Kidney glomerular epithelial cell (primary cell): ENCODE measurements around the gene PRR5L.

Experiments used
- DNase-seq: peaks from one replicate; lab custom pipeline; 2025; lab: John Stamatoyannopoulos, UW

The PRR5L gene

DNA sequence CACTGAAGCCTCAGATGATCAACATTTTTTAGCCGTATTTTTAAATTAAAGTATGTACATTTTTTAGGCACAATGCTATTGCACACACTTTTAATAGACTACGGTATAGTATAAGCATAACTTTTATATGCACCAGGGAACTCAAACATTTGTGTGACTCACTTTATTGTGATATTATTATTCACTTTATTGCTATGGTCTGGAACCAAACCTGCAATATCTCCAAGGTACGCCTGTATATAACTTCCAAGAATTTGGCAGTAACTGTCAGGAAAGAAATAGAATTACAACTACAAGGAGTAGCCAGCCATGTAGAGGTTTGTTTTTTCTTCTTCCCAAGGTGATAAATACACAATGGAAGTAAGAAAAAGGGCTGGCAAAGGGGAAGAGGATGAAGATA, 62.3 kb downstream of the PRR5L start:
- no peak for DNase-seq

DNA sequence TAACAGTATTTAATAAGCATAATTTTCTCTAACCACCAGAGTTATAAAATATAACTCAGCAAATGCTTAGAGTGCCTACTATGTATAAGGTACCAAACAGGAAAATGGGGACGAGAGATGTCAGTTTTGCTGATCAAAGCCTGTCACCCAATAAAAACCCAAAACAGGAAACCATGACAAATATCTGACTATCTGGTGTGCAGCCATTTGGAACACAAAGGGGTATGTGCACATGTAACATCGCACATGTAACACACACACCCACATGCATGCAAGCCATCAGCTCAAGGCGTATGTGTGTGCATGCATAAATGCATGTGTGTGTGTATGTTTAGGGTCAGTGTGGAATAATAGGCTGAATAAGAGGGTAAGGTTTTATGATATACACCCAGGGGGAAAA, 64.2 kb downstream of the PRR5L start:
- DNase-seq = no peak

DNA sequence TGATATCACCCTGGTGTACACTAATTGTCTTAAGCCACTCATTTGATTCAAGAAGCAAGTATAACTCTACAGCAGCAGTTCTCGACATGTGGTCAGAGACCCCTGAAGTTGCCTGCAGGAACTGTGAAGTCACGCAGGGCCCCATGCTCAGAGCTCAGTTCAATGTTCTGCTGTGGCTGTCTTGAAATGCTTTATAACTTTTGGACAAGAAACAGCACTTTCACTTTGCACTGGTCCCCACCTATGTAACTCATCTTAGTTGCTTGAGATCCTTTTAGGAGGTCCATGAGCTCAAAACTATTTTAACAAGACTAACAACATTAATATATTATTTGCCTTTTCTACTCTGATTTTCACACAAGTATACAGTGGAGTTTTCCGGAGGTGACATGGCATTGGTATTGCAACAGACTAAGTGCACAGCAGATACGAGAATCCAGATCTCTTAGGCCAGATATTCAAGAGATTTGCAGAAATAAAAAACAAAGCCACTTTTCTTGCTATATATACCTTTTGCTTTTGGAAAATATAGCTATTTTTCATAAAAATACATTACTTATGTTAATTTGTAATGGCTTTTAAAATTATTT, 64.8 kb downstream of the PRR5L start:
- DNase-seq = no peak

DNA sequence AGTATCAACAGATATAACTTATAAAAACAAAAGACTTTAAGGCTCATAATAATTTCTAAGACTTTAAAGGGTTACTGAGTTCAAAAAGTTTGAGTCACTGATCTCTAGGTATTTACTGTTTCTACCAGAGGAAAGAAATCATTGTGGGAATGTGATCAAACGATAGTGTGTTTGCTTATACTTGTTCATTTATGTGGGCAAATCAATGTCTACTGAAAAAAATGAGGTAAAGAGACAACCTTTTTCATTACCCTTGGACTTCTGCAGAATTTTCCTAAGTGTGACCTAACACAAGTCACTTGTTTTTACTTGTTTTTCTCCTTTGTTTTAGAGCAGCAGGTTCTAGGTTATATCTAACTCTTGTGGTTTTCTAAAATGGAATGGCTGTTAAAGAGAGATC, 65.4 kb downstream of the PRR5L start:
- DNase-seq = peak; percentile 66

DNA sequence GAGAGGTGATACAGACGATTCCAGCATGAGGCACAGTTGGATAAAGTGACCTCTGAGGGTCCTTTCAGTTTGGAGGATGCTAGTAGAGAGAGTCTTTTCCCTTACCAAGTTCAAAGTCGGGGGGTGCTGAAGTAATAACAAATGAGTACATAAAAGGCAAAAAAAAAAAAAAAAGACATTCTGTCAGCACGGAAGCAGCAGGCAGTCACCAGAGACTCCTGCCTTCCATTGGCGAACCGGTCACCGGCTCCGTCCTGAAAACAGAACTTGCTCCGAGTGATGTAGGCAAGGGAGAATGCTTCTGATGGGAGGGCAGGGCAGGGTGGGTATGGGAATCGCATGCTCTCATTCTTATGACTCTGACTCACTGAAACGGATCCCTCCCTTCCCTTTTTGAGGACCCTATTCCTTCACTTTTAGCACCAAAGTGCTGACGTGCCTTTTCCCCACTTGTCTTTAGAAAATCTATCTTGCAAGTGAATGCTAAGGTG, 65.9 kb downstream of the PRR5L start:
- peak; percentile 87 for DNase-seq

DNA sequence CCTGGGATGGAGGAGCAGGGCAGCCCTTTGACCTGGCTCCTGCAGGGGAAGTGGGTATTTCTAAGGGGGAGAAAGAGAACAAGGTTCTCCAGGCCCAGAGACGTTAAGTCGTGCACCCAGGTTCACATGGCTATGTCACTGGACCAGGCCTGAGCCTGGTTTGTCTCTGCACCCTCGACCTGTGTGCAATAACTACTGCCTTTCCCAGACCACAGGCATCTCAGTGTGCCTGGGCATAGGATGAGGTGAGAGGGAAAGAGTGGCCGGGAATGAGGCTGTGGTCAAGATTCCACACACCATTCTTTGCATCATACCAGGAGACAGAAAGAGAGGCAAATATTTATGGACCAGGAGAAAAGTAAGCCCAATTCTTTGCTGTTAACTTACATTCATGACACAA, 66.8 kb downstream of the PRR5L start:
- peak; percentile 82 for DNase-seq

DNA sequence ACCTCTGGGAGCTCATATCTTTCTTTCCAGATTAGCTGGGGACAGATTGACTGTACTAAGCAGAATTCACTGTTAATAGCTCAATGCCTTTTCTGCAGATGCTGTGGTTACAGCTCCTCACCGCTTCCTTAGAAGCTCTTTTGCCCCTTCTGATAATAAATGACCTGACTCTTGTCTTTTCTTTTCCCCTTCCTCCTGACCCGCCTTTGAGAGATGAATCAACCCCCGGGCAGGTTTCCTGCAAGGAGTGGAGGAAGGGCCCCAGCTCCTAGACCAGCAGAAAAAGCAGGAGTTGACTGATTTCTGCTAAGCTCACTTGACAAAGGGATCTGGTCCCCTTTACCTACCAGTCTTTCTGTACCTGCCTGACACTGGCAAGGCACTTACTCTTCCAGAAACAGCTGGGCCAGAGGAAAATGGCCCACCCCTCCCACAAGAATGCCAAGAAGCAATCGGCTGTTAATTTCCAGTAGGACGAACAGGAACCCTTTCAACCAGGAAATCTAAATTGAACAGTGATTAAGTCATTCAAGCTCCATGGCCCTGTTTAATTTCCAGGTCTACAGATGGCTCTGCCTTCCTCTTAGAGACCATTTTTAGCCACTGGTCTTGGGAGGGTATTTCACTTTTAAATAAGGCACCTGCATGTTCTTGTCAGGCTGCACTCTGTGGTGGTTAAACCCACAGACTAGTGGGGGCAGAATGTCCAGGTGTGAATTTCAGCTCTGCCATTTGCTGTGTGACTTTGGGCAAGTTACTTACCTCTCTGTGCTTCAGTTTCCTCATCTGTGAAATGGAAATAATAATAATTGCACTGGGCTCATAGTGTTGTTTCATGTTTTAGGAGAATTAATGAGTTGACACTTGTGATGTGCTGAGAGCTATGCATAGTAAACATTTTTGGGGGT, 67.5 kb downstream of the PRR5L start:
- DNase-seq = peak; percentile 89

DNA sequence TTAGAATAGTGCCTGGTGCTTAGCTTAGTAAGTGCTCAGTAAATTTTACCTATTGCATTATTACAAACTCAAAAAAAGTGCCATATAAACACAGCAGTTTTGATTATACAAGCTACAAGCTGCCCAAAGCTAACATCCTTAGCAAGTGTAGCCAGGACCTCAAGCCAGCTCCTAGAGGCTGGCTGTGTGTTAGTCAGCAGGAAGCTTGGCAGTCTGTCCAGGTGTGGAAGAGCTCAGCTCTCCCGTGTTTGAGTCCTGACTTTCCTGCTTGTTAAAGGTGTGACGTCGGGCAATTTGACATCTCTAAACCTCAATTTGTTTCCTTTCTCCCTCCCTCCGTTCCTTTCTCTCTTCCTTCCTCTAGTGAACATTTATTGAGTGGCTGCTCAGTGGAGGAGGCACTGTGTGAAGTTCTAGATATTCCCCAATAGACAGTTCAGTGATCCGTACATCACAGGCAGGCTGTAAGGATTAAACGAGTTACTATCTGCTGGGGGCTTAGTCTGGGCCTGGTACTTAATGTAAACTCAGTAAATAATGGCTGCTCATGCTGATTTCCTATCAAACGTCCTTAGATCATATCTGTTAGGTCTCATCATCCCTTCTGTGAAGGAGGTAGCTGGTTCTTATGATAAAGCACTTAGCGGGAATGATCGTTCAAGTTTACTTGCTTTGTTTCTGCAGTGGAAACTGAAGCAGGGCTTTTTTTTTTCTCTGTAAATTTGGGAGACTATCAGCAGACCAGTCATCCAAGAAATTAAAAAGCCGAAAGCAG, 68.7 kb downstream of the PRR5L start:
- DNase-seq = peak; percentile 18

DNA sequence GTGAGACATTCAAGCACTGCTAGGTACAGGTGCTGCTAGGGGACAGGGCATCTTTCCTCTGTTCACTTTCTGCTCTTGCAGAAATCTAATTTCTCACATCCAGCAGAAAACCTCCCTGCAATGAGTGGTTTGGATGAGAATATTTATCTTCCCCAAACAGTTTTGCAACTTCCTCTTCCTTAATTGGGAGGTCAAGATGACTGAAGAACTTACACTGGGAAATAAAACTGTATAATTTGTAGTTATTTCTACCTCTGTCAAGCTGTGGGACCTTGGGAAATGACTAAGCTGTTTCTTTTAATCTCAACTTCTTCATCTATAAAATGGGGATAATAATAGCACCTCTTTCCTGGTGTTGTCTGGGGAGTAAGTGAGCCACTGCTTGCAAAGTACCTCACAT, 69.8 kb downstream of the PRR5L start:
- DNase-seq = no peak

DNA sequence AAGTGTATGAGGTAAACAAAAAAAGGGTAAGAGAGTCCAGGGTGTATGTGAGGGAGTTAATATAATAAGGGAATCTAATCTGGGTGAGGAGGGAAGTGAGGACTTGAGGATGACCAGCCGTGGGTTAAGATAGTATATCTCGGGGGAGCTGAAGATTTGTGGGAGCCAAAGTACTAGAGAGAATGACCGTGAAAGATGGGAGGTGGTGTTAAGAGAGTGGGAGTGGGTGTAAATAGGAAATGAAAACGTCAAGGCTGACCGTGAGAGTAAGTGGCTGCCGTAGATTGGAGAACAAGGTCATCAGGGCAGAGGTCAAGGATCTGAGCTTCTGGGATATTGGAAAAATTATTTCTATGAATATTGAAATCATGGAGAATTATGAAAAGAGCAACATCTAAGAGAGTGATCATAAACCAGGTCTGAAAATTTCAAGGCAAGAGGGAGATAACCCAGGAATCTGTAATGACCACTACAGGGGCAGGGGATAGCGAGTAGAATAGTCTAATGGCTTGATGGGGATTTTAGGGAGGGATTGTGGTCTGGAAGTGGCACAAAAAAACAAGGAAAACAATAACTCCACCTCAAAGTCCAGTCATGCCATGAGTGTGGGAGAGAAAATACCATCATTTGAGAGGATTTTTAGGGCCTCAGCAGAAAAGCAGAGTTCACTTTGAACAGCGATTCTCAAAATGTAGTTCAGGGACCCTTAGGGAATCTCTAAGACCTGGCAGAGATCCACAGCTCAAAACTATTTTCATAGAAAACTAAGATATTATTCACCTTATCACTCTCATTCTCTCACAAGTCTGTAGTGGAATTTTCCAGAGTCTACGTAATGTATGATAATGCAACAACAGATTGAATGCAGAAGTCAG, 72.0 kb downstream of the PRR5L start:
- DNase-seq = no peak

DNA sequence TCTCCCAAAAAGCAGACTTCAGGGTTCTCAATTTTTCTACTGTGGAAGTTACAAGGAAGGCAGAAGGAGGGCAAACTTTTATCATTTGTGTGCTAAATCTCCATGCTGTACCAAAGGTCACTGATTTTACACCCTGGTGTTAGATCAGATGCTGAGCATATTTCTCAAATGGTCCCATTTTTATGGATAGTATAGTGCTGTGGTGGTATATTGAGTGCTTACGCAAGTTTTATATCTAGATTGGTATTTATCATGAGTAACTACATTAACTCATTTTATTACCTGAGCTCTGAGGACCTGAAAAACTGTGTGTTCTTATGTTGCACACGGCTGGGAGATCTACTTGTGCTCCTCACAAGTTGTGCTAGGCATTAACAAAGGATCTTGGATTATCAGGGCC, 75.1 kb downstream of the PRR5L start:
- no peak for DNase-seq

DNA sequence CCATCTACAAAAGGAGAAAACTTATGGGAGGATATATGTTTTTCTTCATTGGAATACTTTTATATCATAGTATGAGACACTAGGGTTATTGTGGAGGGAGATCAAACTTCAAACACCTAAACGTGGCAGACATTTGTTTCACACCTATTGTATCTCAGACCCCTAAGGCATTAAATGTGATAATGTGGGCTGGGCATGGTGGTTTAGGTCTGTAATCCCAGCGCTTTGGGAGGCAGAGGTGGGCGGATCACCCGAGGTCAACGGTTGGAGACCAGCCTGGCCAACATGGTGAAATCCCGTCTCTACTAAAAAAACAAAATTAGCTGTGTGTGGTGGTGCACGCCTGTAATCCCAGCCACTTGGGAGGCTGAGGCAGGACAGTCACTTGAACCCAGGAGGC, 75.5 kb downstream of the PRR5L start:
- no peak for DNase-seq

DNA sequence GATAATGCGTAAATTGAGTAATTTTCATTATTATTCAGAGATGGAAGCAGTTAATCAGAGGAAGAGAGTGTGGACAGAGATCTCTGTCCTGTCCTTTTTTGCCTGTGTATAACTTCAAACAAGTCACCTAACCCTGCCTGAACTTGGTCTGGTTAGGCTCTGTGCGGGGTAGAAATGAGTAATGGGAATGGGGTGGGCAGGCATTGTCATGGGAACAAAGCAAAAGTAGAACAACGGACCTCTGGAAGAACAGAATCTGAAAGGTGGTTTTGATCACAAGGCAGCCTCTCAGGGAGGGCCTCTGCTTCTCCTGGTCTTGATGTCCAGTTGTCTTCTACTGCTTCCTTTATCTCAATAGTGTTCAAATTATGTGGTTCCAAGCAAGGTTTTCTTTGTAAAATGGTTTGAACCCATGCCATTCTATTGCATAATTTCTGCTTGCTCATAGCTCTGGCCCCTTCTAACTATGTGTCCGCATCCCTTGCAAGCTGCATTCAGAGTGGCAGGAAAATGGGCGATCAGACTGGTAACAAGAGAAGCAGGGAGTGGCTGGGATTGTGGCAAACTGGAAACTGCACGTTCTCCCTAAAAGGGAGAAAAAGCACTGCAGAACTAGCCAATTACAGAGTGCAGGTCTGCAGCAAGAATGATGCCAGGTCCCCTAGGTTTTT, 76.1 kb downstream of the PRR5L start:
- DNase-seq = no peak

DNA sequence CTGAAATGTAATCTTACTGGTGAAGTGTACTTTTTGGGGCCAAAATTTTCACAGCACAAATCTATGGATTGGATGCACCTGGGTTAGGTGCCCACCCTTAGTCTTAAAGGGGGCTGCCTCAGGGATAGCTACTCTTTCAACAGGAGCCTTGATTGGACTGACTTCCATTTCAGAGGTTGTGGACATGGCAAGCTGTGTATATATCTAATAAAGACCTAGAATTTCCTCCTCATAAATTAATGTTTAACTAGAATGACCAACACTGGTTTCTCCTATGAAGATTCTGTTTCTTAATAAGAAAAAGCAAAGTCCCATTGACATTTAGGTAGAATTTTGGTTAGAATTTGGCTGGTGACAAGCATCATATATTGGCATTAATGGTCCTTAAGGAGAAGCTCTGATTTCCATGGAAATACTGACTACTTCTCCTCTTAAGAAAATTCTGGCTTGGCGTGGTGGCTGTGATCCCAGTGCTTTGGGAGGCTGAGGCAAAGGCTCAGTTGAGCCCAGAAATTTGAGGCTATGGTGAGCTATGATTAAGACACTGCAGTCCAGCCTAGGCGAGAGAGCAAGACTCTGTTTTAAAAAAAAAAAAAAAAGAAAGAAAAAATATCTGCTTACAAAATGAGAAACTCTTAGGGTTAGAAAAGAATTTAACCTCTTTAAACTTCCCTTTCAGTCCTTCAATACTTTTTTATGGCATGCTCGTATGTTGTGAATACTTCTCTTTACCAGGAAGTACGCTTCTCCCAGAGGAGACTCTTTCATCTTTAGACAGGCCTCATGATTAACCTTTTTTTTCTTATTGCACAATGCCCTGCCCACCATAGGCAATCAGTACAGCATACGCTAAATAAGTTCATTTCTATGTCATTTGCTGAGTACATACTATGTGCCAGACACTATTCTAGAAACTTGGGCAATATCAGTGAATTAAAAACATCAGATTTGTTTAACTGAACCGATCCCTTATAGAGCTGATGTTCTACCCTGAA, 77.2 kb downstream of the PRR5L start:
- peak; percentile 25 for DNase-seq

DNA sequence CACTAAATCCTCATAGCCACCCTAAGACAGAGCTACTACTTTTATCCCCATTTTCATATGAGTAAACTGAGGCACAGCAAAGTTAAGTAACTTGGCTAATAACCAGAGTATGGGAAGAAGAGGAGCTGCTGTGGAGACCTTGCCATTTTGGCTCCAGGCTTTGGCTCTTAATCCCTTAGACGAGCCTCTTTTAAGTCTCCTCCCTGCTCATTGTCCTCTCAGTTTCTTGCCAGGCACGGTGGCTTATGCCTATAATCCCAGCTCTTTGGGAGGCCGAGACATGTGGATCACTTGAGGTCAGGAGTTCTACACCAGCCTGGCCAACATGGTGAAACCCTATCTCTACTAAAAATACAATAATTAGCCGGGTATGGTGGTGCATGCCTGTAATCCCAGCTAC, 78.6 kb downstream of the PRR5L start:
- DNase-seq = no peak

DNA sequence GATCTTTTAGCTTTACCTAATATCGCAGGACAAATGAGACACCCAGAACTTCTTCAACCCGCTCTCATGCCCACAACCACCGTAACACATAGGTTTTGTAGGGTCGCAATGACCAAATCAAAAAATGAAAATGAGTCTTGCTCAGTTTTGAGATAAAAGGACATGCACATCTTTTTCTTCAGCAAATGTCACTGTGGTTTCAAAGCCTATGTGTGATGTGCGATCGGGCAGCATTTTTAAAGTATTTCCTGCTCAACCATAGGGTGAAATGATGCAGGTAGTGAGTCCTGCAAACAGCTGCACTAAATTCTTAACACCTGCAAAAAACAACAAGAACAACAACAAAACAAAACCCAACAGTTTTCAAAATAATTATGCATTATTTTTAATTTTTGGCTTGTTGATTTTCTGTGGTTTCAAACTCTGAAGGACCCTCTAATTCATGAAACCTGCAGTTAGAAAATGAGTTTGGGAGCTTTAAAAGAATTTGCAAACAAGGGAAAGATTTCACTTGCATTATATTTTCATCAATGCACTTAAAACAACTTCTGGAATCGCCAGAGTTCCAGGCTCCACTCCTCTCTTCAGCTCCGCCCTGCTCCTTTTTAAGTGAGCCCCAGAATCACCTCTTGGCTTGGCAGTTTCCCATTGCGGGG, 79.4 kb downstream of the PRR5L start:
- no peak for DNase-seq

DNA sequence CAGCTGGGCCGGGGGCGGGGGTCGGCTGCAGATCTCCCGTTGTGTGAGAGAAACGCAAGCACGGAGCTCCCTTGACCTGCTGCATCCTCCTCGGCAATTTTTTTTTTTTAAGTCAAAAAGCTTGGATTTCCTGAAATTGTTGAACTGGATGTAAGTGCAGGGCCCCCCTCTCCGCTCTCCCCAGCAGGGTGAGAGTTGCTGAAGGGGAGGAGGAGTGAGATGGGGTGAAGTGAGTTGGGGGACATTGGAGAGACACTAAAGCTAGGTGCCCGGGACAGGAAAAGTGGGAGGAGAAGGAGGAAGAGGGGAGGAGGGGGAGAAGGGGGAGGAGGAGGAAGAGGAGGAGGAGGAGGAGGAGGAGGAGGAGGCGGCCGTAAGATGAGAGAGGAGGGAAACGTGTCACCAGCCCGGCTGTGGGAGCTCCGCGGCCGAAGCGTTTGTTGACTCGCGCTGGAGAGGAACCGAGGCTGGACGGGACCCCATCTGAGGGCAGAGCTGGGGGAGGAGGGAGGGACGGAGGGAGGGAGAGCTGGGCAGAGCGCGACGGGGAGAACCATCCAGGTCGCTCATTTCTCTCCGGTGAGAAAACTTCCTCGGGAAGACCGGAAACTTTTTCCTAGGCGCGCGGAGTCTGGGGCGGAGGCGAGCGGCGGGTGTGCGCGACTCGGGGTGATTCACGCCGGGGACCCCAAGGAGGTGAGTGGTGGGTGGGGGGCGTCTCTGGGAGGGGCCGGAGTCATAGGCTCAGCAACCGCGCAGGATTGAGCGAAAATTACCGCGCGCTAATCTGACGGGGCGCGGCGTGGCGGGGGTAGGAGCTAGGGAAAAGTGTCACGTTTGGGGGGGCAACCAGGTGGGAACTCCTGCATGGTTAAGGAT, 80.2 kb downstream of the PRR5L start:
- no peak for DNase-seq
